Measurements from ENCODE around the gene MEI4.

The MEI4 gene

DNA sequence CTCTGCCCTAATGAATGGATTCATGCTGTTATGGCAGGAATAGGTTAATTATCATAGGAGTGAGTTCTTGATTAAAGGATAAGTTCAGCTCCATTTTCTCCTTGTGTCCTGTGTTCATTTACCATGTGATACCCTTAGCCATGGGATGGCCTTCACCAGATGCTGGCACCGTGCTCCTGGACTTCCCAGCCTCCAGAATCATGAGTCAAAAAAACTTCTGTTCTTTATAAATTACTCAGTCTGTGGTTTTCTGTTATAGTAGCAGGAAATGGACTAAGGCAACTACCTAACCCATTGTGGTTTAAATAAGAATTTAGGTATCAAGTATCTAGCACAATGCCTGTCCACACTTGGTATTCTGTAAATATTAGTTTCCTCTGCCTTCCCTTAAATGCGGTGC lies 223.5 kb downstream of the MEI4 start:
- no peak overlapping the region for H3K4me3 ChIP-seq (IDR thresholded peaks at IDR 0.05; ENCODE audit: insufficient read depth, low read depth, low read length)
- no peaks in the 10 kb centered on the region for H4K20me1 ChIP-seq (ENCODE audit: insufficient read depth)
- TF ChIP-seq, protein P1, sequence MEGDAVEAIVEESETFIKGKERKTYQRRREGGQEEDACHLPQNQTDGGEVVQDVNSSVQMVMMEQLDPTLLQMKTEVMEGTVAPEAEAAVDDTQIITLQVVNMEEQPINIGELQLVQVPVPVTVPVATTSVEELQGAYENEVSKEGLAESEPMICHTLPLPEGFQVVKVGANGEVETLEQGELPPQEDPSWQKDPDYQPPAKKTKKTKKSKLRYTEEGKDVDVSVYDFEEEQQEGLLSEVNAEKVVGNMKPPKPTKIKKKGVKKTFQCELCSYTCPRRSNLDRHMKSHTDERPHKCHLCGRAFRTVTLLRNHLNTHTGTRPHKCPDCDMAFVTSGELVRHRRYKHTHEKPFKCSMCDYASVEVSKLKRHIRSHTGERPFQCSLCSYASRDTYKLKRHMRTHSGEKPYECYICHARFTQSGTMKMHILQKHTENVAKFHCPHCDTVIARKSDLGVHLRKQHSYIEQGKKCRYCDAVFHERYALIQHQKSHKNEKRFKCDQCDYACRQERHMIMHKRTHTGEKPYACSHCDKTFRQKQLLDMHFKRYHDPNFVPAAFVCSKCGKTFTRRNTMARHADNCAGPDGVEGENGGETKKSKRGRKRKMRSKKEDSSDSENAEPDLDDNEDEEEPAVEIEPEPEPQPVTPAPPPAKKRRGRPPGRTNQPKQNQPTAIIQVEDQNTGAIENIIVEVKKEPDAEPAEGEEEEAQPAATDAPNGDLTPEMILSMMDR (conservative IDR thresholded peaks at IDR 0.05; ENCODE audit: low read depth, low read length), result no peak
- no peaks in the 10 kb centered on the region for H3K79me2 ChIP-seq (ENCODE audit: insufficient read depth, low read depth)
- H3K4me1 ChIP-seq (ENCODE audit: low read depth, poor library complexity, severe bottlenecking), result no peaks in the 10 kb centered on the region
- H3K36me3 ChIP-seq (ENCODE audit: insufficient read depth), result no peaks in the 10 kb centered on the region
- H2AFZ ChIP-seq (ENCODE audit: low read depth), result no peak overlapping the region
- H3K4me2 ChIP-seq, result no peak overlapping the region
- H3K9ac ChIP-seq, result no peak overlapping the region
- H3K27me3 ChIP-seq (ENCODE audit: insufficient read depth, low read depth), result no peaks in the 10 kb centered on the region
- H3K27ac ChIP-seq, result no peak overlapping the region

DNA sequence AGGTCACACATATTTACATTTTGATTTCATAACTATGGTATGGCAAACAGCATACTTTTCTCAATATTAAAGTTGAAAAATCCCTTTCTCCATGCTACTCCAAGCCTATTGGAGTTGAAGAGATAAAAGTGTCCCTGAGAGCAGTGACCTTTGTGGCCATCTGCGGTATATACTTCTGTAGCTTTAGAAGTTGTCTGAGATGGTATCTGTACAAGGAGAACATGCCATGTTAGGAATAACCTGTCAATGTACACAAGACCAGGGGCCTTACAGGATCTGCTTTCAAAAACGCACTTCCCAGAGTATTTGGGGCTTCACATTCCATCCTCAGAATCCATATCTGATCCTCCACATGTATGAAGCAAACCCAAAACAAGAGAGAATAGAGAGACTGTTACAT lies 226.7 kb downstream of the MEI4 start:
- H3K9ac ChIP-seq, result no peak overlapping the region
- TF ChIP-seq, protein P1 (conservative IDR thresholded peaks at IDR 0.05; ENCODE audit: low read depth, low read length), result no peak
- H3K36me3 ChIP-seq (ENCODE audit: insufficient read depth), result no peaks in the 10 kb centered on the region
- no peak overlapping the region for H3K4me3 ChIP-seq (IDR thresholded peaks at IDR 0.05; ENCODE audit: insufficient read depth, low read depth, low read length)
- H3K27me3 ChIP-seq (ENCODE audit: insufficient read depth, low read depth), result no peaks in the 10 kb centered on the region
- H3K4me2 ChIP-seq, result no peak overlapping the region
- H2AFZ ChIP-seq (ENCODE audit: low read depth), result no peak overlapping the region
- H3K79me2 ChIP-seq (ENCODE audit: insufficient read depth, low read depth), result no peaks in the 10 kb centered on the region
- no peak overlapping the region for H3K27ac ChIP-seq
- H4K20me1 ChIP-seq (ENCODE audit: insufficient read depth), result no peaks in the 10 kb centered on the region
- H3K4me1 ChIP-seq (ENCODE audit: low read depth, poor library complexity, severe bottlenecking), result no peaks in the 10 kb centered on the region

DNA sequence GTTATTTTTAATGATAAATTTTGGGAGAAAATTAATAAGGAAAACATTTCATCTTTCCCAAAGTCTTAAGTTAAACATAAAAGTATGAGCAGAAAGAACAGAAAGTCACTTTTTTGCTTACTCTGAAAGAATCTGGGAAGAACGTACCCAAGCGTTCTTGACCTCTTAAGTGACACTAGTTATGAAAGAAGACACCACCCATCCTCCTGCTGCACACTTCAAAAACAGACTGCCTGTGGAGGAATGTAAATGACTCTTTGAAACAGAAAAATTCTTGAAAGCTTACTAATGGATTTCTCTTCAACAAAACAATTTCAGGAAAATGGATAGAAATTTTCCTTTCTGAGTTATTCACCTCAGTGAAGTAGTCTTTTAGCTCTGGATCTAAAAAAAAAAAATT lies 227.7 kb downstream of the MEI4 start:
- no peak overlapping the region for H3K27ac ChIP-seq
- TF ChIP-seq, protein P1 (conservative IDR thresholded peaks at IDR 0.05; ENCODE audit: low read depth, low read length), result no peak

DNA sequence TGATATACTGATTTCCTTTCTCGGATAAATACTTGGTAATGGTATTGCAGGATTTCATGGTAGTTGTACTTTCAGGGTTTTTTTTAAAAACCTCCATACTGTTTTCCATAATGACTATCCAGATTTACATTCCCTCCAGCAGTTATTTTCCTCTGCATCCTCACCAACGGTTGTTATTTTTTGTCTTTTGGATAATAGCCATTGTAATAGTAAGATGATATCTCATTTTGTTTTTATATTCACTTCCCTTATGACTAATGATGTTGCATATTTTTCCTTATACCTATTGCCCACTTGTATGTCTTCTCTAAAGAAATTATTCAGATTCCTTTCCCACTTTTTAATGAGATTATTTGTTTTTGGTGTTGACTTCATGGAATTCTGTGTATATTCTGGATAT lies 231.0 kb downstream of the MEI4 start:
- H3K27ac ChIP-seq, result no peak overlapping the region
- no peak overlapping the region for H3K9ac ChIP-seq
- H3K79me2 ChIP-seq (ENCODE audit: insufficient read depth, low read depth), result no peaks in the 10 kb centered on the region
- no peaks in the 10 kb centered on the region for H3K36me3 ChIP-seq (ENCODE audit: insufficient read depth)
- no peak overlapping the region for H3K4me2 ChIP-seq
- no peak overlapping the region for H2AFZ ChIP-seq (ENCODE audit: low read depth)
- H3K27me3 ChIP-seq (ENCODE audit: insufficient read depth, low read depth), result no peaks in the 10 kb centered on the region
- TF ChIP-seq, protein P1 (conservative IDR thresholded peaks at IDR 0.05; ENCODE audit: low read depth, low read length), result no peak
- no peaks in the 10 kb centered on the region for H3K4me1 ChIP-seq (ENCODE audit: low read depth, poor library complexity, severe bottlenecking)
- no peak overlapping the region for H3K4me3 ChIP-seq (IDR thresholded peaks at IDR 0.05; ENCODE audit: insufficient read depth, low read depth, low read length)
- H4K20me1 ChIP-seq (ENCODE audit: insufficient read depth), result no peaks in the 10 kb centered on the region

More for the DNA sequence above, 227.7 kb downstream of the MEI4 start:
- no peaks in the 10 kb centered on the region for H3K4me1 ChIP-seq (ENCODE audit: low read depth, poor library complexity, severe bottlenecking)
- no peaks in the 10 kb centered on the region for H3K27me3 ChIP-seq (ENCODE audit: insufficient read depth, low read depth)
- H3K9ac ChIP-seq, result no peak overlapping the region
- H3K4me3 ChIP-seq (IDR thresholded peaks at IDR 0.05; ENCODE audit: insufficient read depth, low read depth, low read length), result no peak overlapping the region
- no peak overlapping the region for H3K4me2 ChIP-seq
- H2AFZ ChIP-seq (ENCODE audit: low read depth), result no peak overlapping the region
- H3K36me3 ChIP-seq (ENCODE audit: insufficient read depth), result no peaks in the 10 kb centered on the region
- no peaks in the 10 kb centered on the region for H4K20me1 ChIP-seq (ENCODE audit: insufficient read depth)
- H3K79me2 ChIP-seq (ENCODE audit: insufficient read depth, low read depth), result no peaks in the 10 kb centered on the region
